GM19193 (cell line): ENCODE measurements around the gene UHRF2.

Experiments
- POLR2A ChIP-seq: IDR thresholded peaks from 4 replicates; pipeline ENCODE4 v1.6.1; 2011; ENCODE audit not compliant: insufficient read depth, insufficient read length; ENCODE audit errors: extremely low read depth

The UHRF2 gene

GRCh38 chr9:6459718-6460117, 46.7 kb downstream of the UHRF2 start:
- no peak for TF ChIP-seq POLR2A

GRCh38 chr9:6460189-6460768, 47.3 kb downstream of the UHRF2 start:
- TF ChIP-seq POLR2A, result no peak

GRCh38 chr9:6461619-6462018, 48.6 kb downstream of the UHRF2 start:
- TF ChIP-seq POLR2A, result no peak

- no peak for TF ChIP-seq POLR2A
Measured at GRCh38 chr9:6467006-6467625, 54.1 kb downstream of the UHRF2 start.

GRCh38 chr9:6471231-6471850, 58.3 kb downstream of the UHRF2 start:
- TF ChIP-seq POLR2A, result no peak

- TF ChIP-seq POLR2A, result no peak
Measured at GRCh38 chr9:6473151-6473550, 60.2 kb downstream of the UHRF2 start.

- TF ChIP-seq POLR2A, result no peak
Measured at GRCh38 chr9:6479959-6480358, 67.0 kb downstream of the UHRF2 start.

GRCh38 chr9:6484210-6484609, 71.2 kb downstream of the UHRF2 start:
- no peak for TF ChIP-seq POLR2A

- TF ChIP-seq POLR2A, result no peak
Measured at GRCh38 chr9:6488395-6488794, 75.4 kb downstream of the UHRF2 start.

- no peak for TF ChIP-seq POLR2A
Measured at GRCh38 chr9:6489099-6489498, 76.1 kb downstream of the UHRF2 start.

GRCh38 chr9:6490863-6491262, 77.9 kb downstream of the UHRF2 start:
- no peak for TF ChIP-seq POLR2A

- TF ChIP-seq POLR2A, result no peak
Measured at GRCh38 chr9:6495466-6495865, 82.5 kb downstream of the UHRF2 start.

GRCh38 chr9:6498982-6499381, 86.0 kb downstream of the UHRF2 start:
- no peak for TF ChIP-seq POLR2A

- TF ChIP-seq POLR2A, result no peak
Measured at GRCh38 chr9:6501526-6502210, 88.7 kb downstream of the UHRF2 start.

- TF ChIP-seq POLR2A, result no peak
Measured at GRCh38 chr9:6502399-6502798, 89.4 kb downstream of the UHRF2 start.

- TF ChIP-seq POLR2A, result no peak
Measured at GRCh38 chr9:6506571-6506970, 93.6 kb downstream of the UHRF2 start.
